Measurements from ENCODE around the gene CEP57L1. TPM values are rescaled to one million over a fixed set of nuclear protein-coding genes. Genes with fewer than 3 reads are reported as not detected.

CEP57L1 gene
- total and polyA plus RNA-seq, 2 donors (not counting 1 experiment from before 2014, with no cell fraction given): 18.6 to 36.0 TPM

GRCh38 chr6:109121411-109121810 is 26.1 kb downstream of the CEP57L1 start:
- Histone ChIP-seq H3K79me2 (ENCODE audit: control insufficient read depth, insufficient read depth, low read length) (peaks cover 17% of the 10 kb centered on the region), H3K4me2 (ENCODE audit: extremely low read depth, insufficient read depth, low read length) (no peak overlapping the region), H3K36me3 (ENCODE audit: control insufficient read depth, insufficient read depth, low read length) (no peaks in the 10 kb centered on the region), H4K20me1 (ENCODE audit: control insufficient read depth, extremely low read depth, insufficient read depth, low read length) (peaks cover 1% of the 10 kb centered on the region), H3K4me3 (replicated peaks in 1 of 4; ENCODE audit: control extremely low read depth in 1 of 4, insufficient read depth in 1 of 4, low read depth in 3 of 4, low read length in 4 of 4) (no peak overlapping the region), H3K4me1 (ENCODE audit: control insufficient read depth, extremely low read depth, insufficient read depth, low read length) (peaks cover 3% of the 10 kb centered on the region), H3K9ac (ENCODE audit: insufficient read depth, low read length) (no peak overlapping the region), H3K27me3 (ENCODE audit: control insufficient read depth, insufficient read depth, low read length) (no peaks in the 10 kb centered on the region), H2AFZ (ENCODE audit: low read length) (no peak overlapping the region), H3K9me3 (ENCODE audit: control insufficient read depth, insufficient read depth, low read depth, low read length) (no peaks in the 10 kb centered on the region), H3K27ac (ENCODE audit: insufficient read depth, low read length) (no peak overlapping the region)
- TF ChIP-seq, protein P1, sequence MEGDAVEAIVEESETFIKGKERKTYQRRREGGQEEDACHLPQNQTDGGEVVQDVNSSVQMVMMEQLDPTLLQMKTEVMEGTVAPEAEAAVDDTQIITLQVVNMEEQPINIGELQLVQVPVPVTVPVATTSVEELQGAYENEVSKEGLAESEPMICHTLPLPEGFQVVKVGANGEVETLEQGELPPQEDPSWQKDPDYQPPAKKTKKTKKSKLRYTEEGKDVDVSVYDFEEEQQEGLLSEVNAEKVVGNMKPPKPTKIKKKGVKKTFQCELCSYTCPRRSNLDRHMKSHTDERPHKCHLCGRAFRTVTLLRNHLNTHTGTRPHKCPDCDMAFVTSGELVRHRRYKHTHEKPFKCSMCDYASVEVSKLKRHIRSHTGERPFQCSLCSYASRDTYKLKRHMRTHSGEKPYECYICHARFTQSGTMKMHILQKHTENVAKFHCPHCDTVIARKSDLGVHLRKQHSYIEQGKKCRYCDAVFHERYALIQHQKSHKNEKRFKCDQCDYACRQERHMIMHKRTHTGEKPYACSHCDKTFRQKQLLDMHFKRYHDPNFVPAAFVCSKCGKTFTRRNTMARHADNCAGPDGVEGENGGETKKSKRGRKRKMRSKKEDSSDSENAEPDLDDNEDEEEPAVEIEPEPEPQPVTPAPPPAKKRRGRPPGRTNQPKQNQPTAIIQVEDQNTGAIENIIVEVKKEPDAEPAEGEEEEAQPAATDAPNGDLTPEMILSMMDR (conservative IDR thresholded peaks at IDR 0.05 in 1 of 2, IDR thresholded peaks at IDR 0.05 in 1 of 2; ENCODE audit: low read depth in 1 of 2, low read length in 2 of 2): no peak
- TF ChIP-seq EZH2 (IDR thresholded peaks at IDR 0.05; ENCODE audit: low read length, missing control alignments): no peak
- DNase-seq (ENCODE audit: low read depth in 2 of 2): peak; percentile 16 to 31

DNA sequence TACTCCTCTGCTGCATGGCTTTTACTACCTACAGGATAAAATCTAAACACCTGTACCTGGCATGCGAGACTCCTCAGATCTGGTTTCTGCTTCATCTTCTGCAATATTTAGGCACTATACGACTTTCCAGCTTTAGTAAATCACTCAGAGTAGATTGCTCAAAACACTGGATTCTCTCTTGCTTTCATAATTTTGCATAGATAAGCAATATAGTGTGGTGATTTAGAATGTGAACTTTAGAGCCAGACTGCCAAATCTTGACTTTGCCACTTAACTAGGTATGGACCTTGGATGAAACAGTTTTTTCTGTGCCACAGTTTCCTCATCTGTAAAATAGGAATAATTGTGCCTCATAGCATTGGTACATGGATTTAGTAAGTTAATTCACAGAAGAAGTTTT is 28.9 kb downstream of the CEP57L1 start:
- Histone ChIP-seq H3K27me3 (ENCODE audit: control insufficient read depth, insufficient read depth, low read length) (no peaks in the 10 kb centered on the region), H3K9ac (ENCODE audit: insufficient read depth, low read length) (no peak overlapping the region), H3K4me1 (ENCODE audit: control insufficient read depth, extremely low read depth, insufficient read depth, low read length) (peaks cover 3% of the 10 kb centered on the region), H3K4me2 (ENCODE audit: extremely low read depth, insufficient read depth, low read length) (no peak overlapping the region), H3K79me2 (ENCODE audit: control insufficient read depth, insufficient read depth, low read length) (peaks cover 10% of the 10 kb centered on the region), H3K9me3 (ENCODE audit: control insufficient read depth, insufficient read depth, low read depth, low read length) (no peaks in the 10 kb centered on the region), H4K20me1 (ENCODE audit: control insufficient read depth, extremely low read depth, insufficient read depth, low read length) (peaks cover 1% of the 10 kb centered on the region), H2AFZ (ENCODE audit: low read length) (no peak overlapping the region), H3K4me3 (replicated peaks in 1 of 4; ENCODE audit: control extremely low read depth in 1 of 4, insufficient read depth in 1 of 4, low read depth in 3 of 4, low read length in 4 of 4) (no peak overlapping the region), H3K36me3 (ENCODE audit: control insufficient read depth, insufficient read depth, low read length) (no peaks in the 10 kb centered on the region), H3K27ac (ENCODE audit: insufficient read depth, low read length) (no peak overlapping the region)
- TF ChIP-seq, protein P1 (conservative IDR thresholded peaks at IDR 0.05 in 1 of 2, IDR thresholded peaks at IDR 0.05 in 1 of 2; ENCODE audit: low read depth in 1 of 2, low read length in 2 of 2): no peak
- no peak for TF ChIP-seq EZH2 (IDR thresholded peaks at IDR 0.05; ENCODE audit: low read length, missing control alignments)
- DNase-seq (ENCODE audit: low read depth in 2 of 2): no peak

DNA sequence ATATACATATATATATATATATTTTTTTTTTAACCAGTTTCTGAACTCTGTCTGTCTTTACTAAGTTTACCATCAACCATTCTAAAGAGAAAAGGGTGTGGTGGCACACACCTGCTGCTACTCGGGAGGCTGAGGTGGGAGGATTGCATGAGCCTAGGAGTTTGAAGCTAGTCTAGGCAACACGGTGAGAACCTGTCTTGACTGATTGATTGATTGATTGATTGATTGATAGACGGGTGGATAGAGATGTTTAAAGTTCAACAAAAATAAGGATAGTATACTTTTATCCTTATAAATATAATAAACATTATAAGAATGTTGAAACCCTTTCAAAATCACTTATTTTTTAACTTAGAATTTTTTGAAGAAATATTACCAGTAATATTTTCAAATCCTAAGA is 30.2 kb downstream of the CEP57L1 start:
- no peaks in the 10 kb centered on the region for H3K9me3 ChIP-seq (ENCODE audit: control insufficient read depth, insufficient read depth, low read depth, low read length)
- TF ChIP-seq, protein P1 (conservative IDR thresholded peaks at IDR 0.05 in 1 of 2, IDR thresholded peaks at IDR 0.05 in 1 of 2; ENCODE audit: low read depth in 1 of 2, low read length in 2 of 2): no peak
- TF ChIP-seq EZH2 (IDR thresholded peaks at IDR 0.05; ENCODE audit: low read length, missing control alignments): no peak
- DNase-seq (ENCODE audit: low read depth in 2 of 2): no peak
- H2AFZ ChIP-seq (ENCODE audit: low read length): no peak overlapping the region
- no peak overlapping the region for H3K27ac ChIP-seq (ENCODE audit: insufficient read depth, low read length)
- H3K4me2 ChIP-seq (ENCODE audit: extremely low read depth, insufficient read depth, low read length): no peak overlapping the region
- peaks cover 1% of the 10 kb centered on the region for H4K20me1 ChIP-seq (ENCODE audit: control insufficient read depth, extremely low read depth, insufficient read depth, low read length)
- peaks cover 3% of the 10 kb centered on the region for H3K4me1 ChIP-seq (ENCODE audit: control insufficient read depth, extremely low read depth, insufficient read depth, low read length)
- no peak overlapping the region for H3K4me3 ChIP-seq (replicated peaks in 1 of 4; ENCODE audit: control extremely low read depth in 1 of 4, insufficient read depth in 1 of 4, low read depth in 3 of 4, low read length in 4 of 4)
- H3K36me3 ChIP-seq (ENCODE audit: control insufficient read depth, insufficient read depth, low read length): no peaks in the 10 kb centered on the region
- H3K27me3 ChIP-seq (ENCODE audit: control insufficient read depth, insufficient read depth, low read length): no peaks in the 10 kb centered on the region
- peaks cover 7% of the 10 kb centered on the region for H3K79me2 ChIP-seq (ENCODE audit: control insufficient read depth, insufficient read depth, low read length)
- no peak overlapping the region for H3K9ac ChIP-seq (ENCODE audit: insufficient read depth, low read length)

Measured in fibroblast of lung (primary cell).